Chondrocyte (in vitro differentiated cells): ENCODE measurements around the gene ATP6V1E1. TPM values are rescaled to one million over a fixed set of nuclear protein-coding genes. Genes with fewer than 3 reads are reported as not detected.
"Not testable (repeated sequence)": the region's sequence is repeated elsewhere in the genome, so short reads cannot be mapped to it uniquely, and the experiment has no call there.

Experiments used
- DNase-seq: peaks from one replicate; pipeline ENCODE4 v3.0.0; 2021; ENCODE audit warnings: mixed read lengths, low spot score
- H3K27ac Mint-ChIP-seq: one replicate; pipeline ENCODE4 v1.8.0; 2021; ENCODE audit warnings: mild to moderate bottlenecking, moderate library complexity, mixed read lengths; ENCODE audit not compliant: unreplicated experiment
- H3K27me3 Mint-ChIP-seq: 2 replicates; pipeline ENCODE4 v1.8.0; 2021; ENCODE audit warnings: low read depth, mixed read lengths
- H3K36me3 Mint-ChIP-seq: 2 replicates; pipeline ENCODE4 v1.8.0; 2021; ENCODE audit warnings: low read depth, mixed read lengths
- H3K4me1 Mint-ChIP-seq: 2 replicates; pipeline ENCODE4 v1.8.0; 2021; ENCODE audit warnings: low read depth, mild to moderate bottlenecking, mixed read lengths
- H3K4me3 Mint-ChIP-seq: one replicate; pipeline ENCODE4 v1.8.0; 2021; ENCODE audit warnings: mild to moderate bottlenecking, moderate library complexity, mixed read lengths; ENCODE audit not compliant: unreplicated experiment
- H3K9me3 Mint-ChIP-seq: 2 replicates; pipeline ENCODE4 v1.8.0; 2021; ENCODE audit warnings: low read depth, mixed read lengths
- total RNA-seq: library from RNA; stranded (reverse); gene quantifications from 3 replicates; pipeline ENCODE4 v1.2.1, GENCODE V29; 2021
- TF ChIP-seq, protein P1 (sequence below): fragments of 200-600 bp; sonication (generic); IDR thresholded peaks from 2 replicates; pipeline ENCODE4 v1.5.0; 2021; ENCODE audit warnings: antibody characterized with exemption, mild to moderate bottlenecking, moderate library complexity

The ATP6V1E1 gene
- total RNA-seq, 1 donor from 2014 or later = 120 TPM

GRCh38 chr22:17638432-17639246 is 10.1 kb upstream of the ATP6V1E1 start, which contains the start of gene BCL2L13:
Gene BCL2L13 (plus strand): TSS chr22:17638757. CDS start chr22:17655712, 16,955 bp downstream.
- TF ChIP-seq, protein P1, sequence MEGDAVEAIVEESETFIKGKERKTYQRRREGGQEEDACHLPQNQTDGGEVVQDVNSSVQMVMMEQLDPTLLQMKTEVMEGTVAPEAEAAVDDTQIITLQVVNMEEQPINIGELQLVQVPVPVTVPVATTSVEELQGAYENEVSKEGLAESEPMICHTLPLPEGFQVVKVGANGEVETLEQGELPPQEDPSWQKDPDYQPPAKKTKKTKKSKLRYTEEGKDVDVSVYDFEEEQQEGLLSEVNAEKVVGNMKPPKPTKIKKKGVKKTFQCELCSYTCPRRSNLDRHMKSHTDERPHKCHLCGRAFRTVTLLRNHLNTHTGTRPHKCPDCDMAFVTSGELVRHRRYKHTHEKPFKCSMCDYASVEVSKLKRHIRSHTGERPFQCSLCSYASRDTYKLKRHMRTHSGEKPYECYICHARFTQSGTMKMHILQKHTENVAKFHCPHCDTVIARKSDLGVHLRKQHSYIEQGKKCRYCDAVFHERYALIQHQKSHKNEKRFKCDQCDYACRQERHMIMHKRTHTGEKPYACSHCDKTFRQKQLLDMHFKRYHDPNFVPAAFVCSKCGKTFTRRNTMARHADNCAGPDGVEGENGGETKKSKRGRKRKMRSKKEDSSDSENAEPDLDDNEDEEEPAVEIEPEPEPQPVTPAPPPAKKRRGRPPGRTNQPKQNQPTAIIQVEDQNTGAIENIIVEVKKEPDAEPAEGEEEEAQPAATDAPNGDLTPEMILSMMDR = no peak
- no peaks in the 10 kb centered on the region for H3K36me3 Mint-ChIP-seq
- H3K27me3 Mint-ChIP-seq = no peaks in the 10 kb centered on the region
- peaks cover 23% of the 10 kb centered on the region for H3K4me1 Mint-ChIP-seq
- peak; percentile 96 for DNase-seq
- H3K9me3 Mint-ChIP-seq = no peaks in the 10 kb centered on the region
- peak within 1 kb of the TSS; percentile 78 for H3K4me3 Mint-ChIP-seq
- peak within 1 kb of the TSS; percentile 99 for H3K27ac Mint-ChIP-seq

DNA sequence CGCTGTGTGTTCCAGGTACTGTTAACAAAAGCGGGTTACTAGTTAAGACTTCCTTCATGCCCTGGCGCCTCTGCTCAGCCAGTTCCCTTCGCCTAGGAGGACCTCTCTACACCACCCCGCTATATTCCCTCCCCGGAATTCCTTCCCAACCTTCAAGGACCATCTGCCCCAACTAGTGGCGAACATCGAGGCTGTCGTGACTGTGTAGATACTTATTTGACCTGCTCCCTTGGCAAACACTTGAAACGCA is 9.6 kb upstream of the ATP6V1E1 start:
- Mint-ChIP-seq H3K36me3 (no peaks in the 10 kb centered on the region), H3K9me3 (no peaks in the 10 kb centered on the region), H3K4me1 (peaks cover 27% of the 10 kb centered on the region), H3K4me3 (peak overlapping the region; percentile 78), H3K27me3 (no peaks in the 10 kb centered on the region), H3K27ac (peak overlapping the region; percentile 99)
- TF ChIP-seq, protein P1 = peak; percentile 51
- no peak for DNase-seq

DNA sequence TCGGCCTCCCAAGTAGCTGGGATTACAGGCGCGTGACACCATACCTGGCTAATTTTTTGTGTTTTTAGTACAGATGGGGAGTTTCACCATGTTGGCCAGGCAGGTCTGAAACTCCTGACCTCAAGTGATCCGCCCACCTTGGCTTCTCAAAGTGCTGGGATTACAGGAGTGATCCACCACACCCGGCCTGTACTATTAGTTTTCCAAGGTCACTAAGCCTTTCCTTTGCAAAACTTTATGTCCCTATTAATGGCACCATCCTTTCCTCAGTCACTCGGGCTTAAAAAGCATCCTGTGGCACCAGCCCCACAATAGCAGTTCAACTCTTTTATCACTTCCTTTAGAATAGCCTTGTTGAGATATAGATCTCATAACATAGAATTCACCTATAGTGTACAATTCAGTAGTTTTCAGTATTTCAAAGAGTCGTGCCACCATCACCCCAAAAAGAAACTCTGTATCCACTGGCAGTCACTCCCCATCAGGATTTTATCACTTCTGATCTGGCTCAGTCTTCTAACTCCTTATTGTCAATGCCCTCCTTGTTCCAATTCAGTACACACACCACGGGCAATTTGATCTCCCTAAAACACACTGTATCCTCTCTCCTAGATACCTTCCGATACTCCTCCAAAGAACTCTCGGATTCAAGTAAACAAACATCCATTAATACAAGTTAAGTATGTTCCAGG is 9.1 kb upstream of the ATP6V1E1 start:
- peak overlapping the region; percentile 78 for H3K4me3 Mint-ChIP-seq
- H3K27me3 Mint-ChIP-seq = no peaks in the 10 kb centered on the region
- peaks cover 29% of the 10 kb centered on the region for H3K4me1 Mint-ChIP-seq
- peak overlapping the region; percentile 99 for H3K27ac Mint-ChIP-seq
- no peak for DNase-seq
- no peaks in the 10 kb centered on the region for H3K9me3 Mint-ChIP-seq
- H3K36me3 Mint-ChIP-seq = no peaks in the 10 kb centered on the region
- TF ChIP-seq, protein P1 = no peak

DNA sequence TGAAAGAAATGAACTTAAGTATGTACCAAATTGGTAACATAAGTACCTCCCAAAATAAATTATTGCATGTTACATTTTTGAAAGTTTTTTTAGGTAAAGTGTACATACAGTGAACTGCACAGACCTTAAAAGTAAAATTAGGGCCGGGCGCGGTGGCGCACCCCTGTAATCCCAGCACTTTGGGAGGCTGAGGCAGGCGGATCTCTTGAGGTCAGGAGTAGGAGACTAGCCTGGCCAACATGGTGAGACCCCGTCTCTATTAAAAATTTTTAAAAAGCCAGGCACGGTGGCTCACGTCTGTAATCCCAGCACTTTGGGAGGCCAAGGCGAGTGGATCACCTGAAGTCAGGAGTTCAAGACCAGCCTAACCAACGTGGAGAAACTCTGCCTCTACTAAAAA is 8.3 kb upstream of the ATP6V1E1 start:
- not testable (repeated sequence) for H3K4me3 Mint-ChIP-seq, H3K27ac Mint-ChIP-seq, H3K36me3 Mint-ChIP-seq, H3K27me3 Mint-ChIP-seq, H3K9me3 Mint-ChIP-seq
- peaks cover 29% of the 10 kb centered on the region for H3K4me1 Mint-ChIP-seq
- DNase-seq = peak; percentile 54

DNA sequence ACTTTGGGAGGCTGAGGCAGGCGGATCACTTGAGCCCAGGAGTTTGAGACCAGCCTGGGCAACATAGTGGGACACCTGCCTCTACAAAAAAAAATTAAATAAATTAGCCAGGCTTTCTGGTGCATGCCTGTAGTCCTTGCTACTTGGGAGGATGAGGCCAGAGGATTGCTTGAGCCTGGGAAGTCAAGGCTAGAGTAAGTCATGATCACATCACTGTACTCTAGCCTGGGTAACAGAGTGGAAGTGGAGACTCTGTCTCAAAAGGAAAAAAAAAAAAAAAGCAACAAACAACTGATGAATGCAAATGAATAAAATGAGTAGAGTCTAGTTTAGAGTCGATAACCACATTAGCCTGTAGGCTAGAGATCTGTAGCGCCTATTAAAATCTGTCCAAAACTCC is 6.1 kb upstream of the ATP6V1E1 start:
- Mint-ChIP-seq H3K9me3 (no peaks in the 10 kb centered on the region), H3K27me3 (no peaks in the 10 kb centered on the region), H3K36me3 (no peaks in the 10 kb centered on the region), H3K4me3 (no peak overlapping the region), H3K27ac (no peak overlapping the region), H3K4me1 (peaks cover 20% of the 10 kb centered on the region)
- no peak for DNase-seq
- TF ChIP-seq, protein P1 = no peak

- H3K27ac Mint-ChIP-seq = peak overlapping the region; percentile 57
- H3K27me3 Mint-ChIP-seq = no peaks in the 10 kb centered on the region
- peaks cover 14% of the 10 kb centered on the region for H3K4me1 Mint-ChIP-seq
- H3K36me3 Mint-ChIP-seq = no peaks in the 10 kb centered on the region
- no peak for DNase-seq
- H3K9me3 Mint-ChIP-seq = no peaks in the 10 kb centered on the region
- H3K4me3 Mint-ChIP-seq = no peak overlapping the region
- TF ChIP-seq, protein P1 = no peak
These were observed 5.4 kb upstream of the ATP6V1E1 start for GRCh38 chr22:17633998-17634323.
